HG03432 (cell line): ENCODE measurements around the gene NSUN5.
"Not testable (repeated sequence)": the region's sequence is repeated elsewhere in the genome, so short reads cannot be mapped to it uniquely, and the experiment has no call there.

Source experiments
- ATAC-seq: cut with Tn5 transposase; IDR thresholded peaks from one replicate; pipeline ENCODE4 v1.9.1; 2021; ENCODE audit warnings: mild to moderate bottlenecking, moderate library complexity; ENCODE audit not compliant: unreplicated experiment

Gene NSUN5

GRCh38 chr7:73308665-73309214 is at the start of gene NSUN5:
NSUN5 (minus strand) TSS chr7:73308826; CDS start chr7:73308790, 36 bp downstream.
- peak; percentile 91 for ATAC-seq

DNA sequence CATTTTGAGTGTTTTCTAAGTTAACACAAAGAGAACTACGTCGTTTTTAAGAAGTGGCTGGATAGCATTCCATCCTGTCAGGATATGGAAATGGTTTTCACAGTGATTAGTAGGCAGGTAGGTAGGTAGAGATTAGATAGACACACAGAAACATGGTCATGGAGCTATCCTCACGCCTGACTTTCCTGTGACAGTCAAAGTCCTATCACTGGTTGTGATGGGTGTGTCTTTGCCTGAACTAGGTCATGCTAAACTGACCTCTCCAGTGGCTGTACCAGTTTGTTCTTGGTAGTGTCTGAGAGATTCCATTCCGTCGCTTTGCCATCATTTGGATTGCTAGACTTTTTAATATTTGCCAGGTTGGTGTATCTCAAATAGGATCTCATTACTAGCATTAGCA is 47.5 kb upstream of the NSUN5 start:
- no peak for ATAC-seq

- ATAC-seq: no peak
These were observed 46.2 kb upstream of the NSUN5 start for GRCh38 chr7:73354821-73355220.

GRCh38 chr7:73354196-73354595 is 45.6 kb upstream of the NSUN5 start:
- ATAC-seq: no peak

DNA sequence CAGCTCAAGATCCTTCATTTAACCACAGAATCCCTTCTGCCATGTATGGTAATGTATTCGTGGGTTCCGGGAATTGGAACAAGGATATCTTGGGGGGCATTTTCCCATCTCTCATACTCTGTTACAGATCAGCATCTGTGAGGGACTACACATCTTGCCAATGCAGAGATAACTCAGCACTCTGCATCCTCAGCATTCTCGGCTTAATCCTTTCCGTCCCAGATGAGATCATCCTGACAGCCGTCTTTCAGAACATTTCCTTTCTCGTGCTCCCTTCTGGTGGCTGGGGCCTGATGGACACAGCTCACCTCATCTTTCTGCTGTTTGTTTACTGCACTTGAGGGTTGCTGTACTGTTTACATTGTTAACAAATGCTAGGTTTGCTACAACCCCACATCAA is 44.6 kb upstream of the NSUN5 start:
- no peak for ATAC-seq

DNA sequence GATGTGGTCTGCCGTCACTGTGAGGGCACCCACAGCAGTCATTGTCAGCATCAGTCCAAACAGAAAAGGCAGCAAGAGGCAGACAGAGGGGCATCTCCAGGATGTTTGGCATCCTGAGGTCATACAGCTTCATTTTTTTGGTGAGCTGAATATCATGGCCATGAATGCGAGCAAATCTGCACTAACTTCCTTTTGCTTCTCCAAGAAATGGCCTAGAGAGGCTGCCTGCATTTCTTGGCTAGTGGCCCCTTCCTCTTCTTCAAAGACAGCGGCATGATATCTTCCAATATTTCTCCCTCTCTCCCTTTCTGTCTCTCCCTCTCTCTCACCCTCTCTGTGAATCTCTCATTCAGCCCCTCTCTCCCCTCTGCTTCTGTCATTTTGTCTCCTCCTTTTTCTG is 44.2 kb upstream of the NSUN5 start:
- no peak for ATAC-seq

GRCh38 chr7:73351447-73352167 is 43.0 kb upstream of the NSUN5 start:
- ATAC-seq: no peak

GRCh38 chr7:73350306-73351068 is 41.9 kb upstream of the NSUN5 start:
- no peak for ATAC-seq

- ATAC-seq: no peak
These were observed 41.1 kb upstream of the NSUN5 start for GRCh38 chr7:73349763-73350162.

- no peak for ATAC-seq
These were observed 37.3 kb upstream of the NSUN5 start for GRCh38 chr7:73345951-73346350.

GRCh38 chr7:73345538-73345937 is 36.9 kb upstream of the NSUN5 start:
- ATAC-seq: no peak

DNA sequence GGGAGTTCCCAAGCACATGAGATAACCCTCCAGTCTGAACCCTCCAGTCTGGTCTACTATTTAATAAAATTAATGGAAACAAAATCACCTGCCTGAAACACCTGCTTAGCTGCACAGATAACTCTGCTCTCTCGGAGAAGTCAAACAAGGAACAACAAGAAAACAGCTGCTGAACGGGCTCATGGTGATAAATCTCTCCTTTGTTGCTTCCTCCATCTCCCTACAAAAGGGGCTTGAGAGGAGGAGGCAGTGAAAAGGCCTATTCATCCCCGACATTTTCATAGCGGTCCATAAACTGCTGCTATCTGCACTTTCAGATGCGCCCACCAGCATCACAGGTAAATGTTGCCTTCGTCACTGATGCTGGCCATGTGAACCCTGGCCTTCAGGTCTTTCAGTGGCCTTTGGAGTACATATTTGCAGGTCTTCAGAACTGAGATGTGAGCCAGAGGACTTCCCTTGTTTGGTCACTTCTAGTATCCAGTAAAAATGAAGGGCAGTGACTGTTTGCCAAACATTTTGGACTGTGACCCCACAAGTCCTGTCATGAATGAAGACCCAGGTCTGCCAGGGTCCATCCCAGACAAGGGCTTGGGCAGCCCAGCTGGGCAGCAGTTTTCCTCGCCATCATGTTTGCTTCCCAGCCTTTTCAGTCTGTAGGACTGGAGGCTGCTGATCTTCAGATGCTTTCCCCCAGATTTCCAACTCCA is 35.2 kb upstream of the NSUN5 start:
- ATAC-seq: no peak

- no peak for ATAC-seq
These were observed 34.0 kb upstream of the NSUN5 start for GRCh38 chr7:73342645-73343044.

- ATAC-seq: no peak
These were observed 33.3 kb upstream of the NSUN5 start for GRCh38 chr7:73341877-73342276.

DNA sequence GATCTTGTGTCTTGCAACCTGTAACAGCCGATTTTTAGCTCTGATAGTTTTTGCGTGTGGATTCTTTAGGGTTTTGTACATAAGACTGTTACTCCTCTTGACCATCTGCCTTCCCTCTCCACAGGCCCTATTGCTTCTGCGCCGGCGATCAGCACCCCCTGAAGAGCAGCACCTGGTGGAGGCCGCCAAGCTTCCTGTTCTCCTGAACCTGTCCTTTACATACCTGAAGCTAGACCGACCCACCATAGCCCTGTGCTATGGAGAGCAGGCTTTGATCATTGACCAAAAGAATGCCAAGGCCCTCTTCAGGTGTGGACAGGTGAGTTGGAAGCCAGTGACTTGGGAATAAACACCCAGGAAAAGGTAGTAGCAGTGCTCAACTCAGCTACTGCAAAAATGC is 31.9 kb upstream of the NSUN5 start:
- no peak for ATAC-seq

DNA sequence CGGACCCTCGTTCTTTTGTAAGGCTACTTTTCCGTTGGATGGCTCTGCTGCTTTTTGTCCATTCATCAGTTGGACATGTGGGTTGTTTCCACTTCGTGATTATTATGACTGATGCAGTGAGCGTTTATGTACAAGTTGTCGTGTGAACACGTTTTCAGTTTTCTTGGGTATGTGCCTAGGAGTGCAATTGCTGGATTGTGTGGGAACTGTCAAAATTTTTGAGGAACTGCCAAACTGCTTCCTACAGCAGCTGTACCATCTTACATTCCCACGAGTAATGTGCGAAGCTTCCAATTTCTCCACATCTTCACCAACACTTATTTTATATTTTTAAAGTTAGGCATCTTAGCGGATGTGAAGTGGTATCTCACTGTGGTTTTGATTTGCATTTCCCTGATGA is 29.7 kb upstream of the NSUN5 start:
- ATAC-seq: no peak

GRCh38 chr7:73332447-73332846 is 23.8 kb upstream of the NSUN5 start:
- ATAC-seq: no peak

- no peak for ATAC-seq
These were observed 22.1 kb upstream of the NSUN5 start for GRCh38 chr7:73330772-73331171.

GRCh38 chr7:73329861-73330581 is 21.4 kb upstream of the NSUN5 start:
- no peak for ATAC-seq

GRCh38 chr7:73328696-73329095 is 20.1 kb upstream of the NSUN5 start:
- no peak for ATAC-seq

DNA sequence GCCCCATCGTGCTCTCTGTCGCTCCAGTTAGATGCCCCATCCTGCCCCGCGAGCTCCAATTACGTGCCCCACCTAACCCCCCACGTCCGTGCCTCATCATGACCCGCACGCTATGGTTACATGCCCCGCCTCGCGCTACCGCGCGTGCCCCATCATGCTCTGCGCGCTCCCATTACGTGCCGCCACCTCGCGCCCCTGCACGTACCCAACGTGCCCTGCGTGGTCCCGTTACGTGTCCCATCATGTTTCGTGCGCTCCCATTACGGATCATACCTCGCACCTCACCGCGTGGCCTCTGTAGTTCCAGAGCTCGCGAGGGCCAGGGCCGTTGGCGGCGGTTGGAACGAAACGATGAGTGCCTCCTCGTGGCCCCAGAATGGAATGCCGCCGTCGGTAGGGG is 19.3 kb upstream of the NSUN5 start, which contains the start of the genes FKBP6 and TRIM50:
Gene FKBP6 (plus strand): TSS at position 240 of the 400 bp plus-strand sequence. CDS start 268 bp downstream, outside the sequence.
Gene TRIM50 (minus strand): TSS at position 161 of the 400 bp plus-strand sequence. CDS start 3,295 bp downstream, outside the sequence.
- not testable (repeated sequence) for ATAC-seq
